HepG2 (cell line): ENCODE data around the gene AGO4. TPM values are rescaled to one million over a fixed set of nuclear protein-coding genes. Genes with fewer than 3 reads are reported as not detected.

Experiments used
- BHLHE40 ChIP-seq: IDR thresholded peaks from 2 replicates; pipeline ENCODE4 v1.6.1; 2011; ENCODE audit warnings: low read length, improper control_type of control experiment
- CHCHD3 ChIP-seq: sonication (generic); formaldehyde crosslinking; IDR thresholded peaks from 2 replicates; pipeline ENCODE4 v1.8.0; 2022; ENCODE audit warnings: mild to moderate bottlenecking, missing genetic modification reagents, moderate library complexity
- FOXJ3 ChIP-seq: sonication (generic); formaldehyde crosslinking; IDR thresholded peaks from 2 replicates; pipeline ENCODE4 v1.4.0; 2020; ENCODE audit warnings: missing genetic modification reagents, mild to moderate bottlenecking, borderline replicate concordance
- HDAC6 ChIP-seq: fragments of 200-600 bp; sonication (generic); IDR thresholded peaks from 2 replicates; pipeline ENCODE4 v1.7.0; 2017; ENCODE audit warnings: mild to moderate bottlenecking, antibody characterized with exemption, low read length, low read depth
- MXI1 ChIP-seq: IDR thresholded peaks from 3 replicates; pipeline ENCODE4 v1.6.1; 2012; ENCODE audit warnings: low read depth, low read length, inconsistent platforms, borderline replicate concordance
- MYC ChIP-seq: sonication (generic); formaldehyde crosslinking; IDR thresholded peaks from 2 replicates; pipeline ENCODE4 v1.9.0; 2021; ENCODE audit warnings: missing genetic modification reagents, borderline replicate concordance
- NBN ChIP-seq: fragments of 450-650 bp; conservative IDR thresholded peaks from 2 replicates; pipeline ENCODE4 v1.6.1; 2017
- NCOA5 ChIP-seq: sonication (generic); formaldehyde crosslinking; IDR thresholded peaks from 2 replicates; pipeline ENCODE4 v1.4.0; 2020; ENCODE audit warnings: missing genetic modification reagents
- NFE2L2 ChIP-seq: fragments of 150-350 bp; IDR thresholded peaks from 2 replicates; pipeline ENCODE4 v1.6.1; 2014; ENCODE audit warnings: low read length
- SMAD1 ChIP-seq: sonication (generic); formaldehyde crosslinking; IDR thresholded peaks from 2 replicates; pipeline ENCODE4 v1.4.0; 2020; ENCODE audit warnings: missing genetic modification reagents, low read depth, mild to moderate bottlenecking, borderline replicate concordance
- SP2 ChIP-seq: sonication (generic); formaldehyde crosslinking; IDR thresholded peaks from 2 replicates; pipeline ENCODE4 v1.5.1; 2020; ENCODE audit warnings: mild to moderate bottlenecking, missing genetic modification reagents
- ZFAT ChIP-seq: sonication (generic); formaldehyde crosslinking; conservative IDR thresholded peaks from 2 replicates; pipeline ENCODE4 v1.8.1; 2023; ENCODE audit warnings: missing genetic modification reagents, inconsistent platforms
- ZNF326 ChIP-seq: sonication (generic); formaldehyde crosslinking; IDR thresholded peaks from 2 replicates; pipeline ENCODE4 v1.4.0; 2020; ENCODE audit warnings: missing genetic modification reagents, borderline replicate concordance
- ZNF329 ChIP-seq: sonication (generic); formaldehyde crosslinking; IDR thresholded peaks from 2 replicates; pipeline ENCODE4 v1.9.0; 2021; ENCODE audit warnings: low read depth, mild to moderate bottlenecking, missing genetic modification reagents
- ZNF549 ChIP-seq: sonication (generic); formaldehyde crosslinking; IDR thresholded peaks from 2 replicates; pipeline ENCODE4 v1.5.0; 2020; ENCODE audit warnings: missing genetic modification reagents
- ZNF598 ChIP-seq: sonication (generic); formaldehyde crosslinking; IDR thresholded peaks from 2 replicates; pipeline ENCODE4 v1.5.1; 2020; ENCODE audit warnings: mild to moderate bottlenecking, missing genetic modification reagents, borderline replicate concordance
- ZNF607 ChIP-seq: sonication (generic); formaldehyde crosslinking; IDR thresholded peaks from 2 replicates; pipeline ENCODE4 v1.5.1; 2020; ENCODE audit warnings: missing genetic modification reagents, mild to moderate bottlenecking, borderline replicate concordance
- ZNF616 ChIP-seq: sonication (generic); formaldehyde crosslinking; IDR thresholded peaks from 2 replicates; pipeline ENCODE4 v1.5.0; 2020; ENCODE audit warnings: low read depth, mild to moderate bottlenecking, missing genetic modification reagents
- ZNF619 ChIP-seq: sonication (generic); formaldehyde crosslinking; IDR thresholded peaks from 2 replicates; pipeline ENCODE4 v1.4.0; 2020; ENCODE audit warnings: mild to moderate bottlenecking, missing genetic modification reagents
- polyA plus RNA-seq, 8 experiments: library from polyadenylated mRNA; depleted of rRNA in 3 of 8; stranded (reverse) in 7 of 8; unstranded in 1 of 8; fragments of >200 nt; fragmentation: Illumina TruSeq in 4 of 8; extraction: Trizol in 4 of 8; gene quantifications; 2 replicates each; pipeline versions ENCODE4 v1.2.1 to v1.2.3, GENCODE V29; 2011 to 2016; ENCODE audit warnings: low read depth in 4 of 8, missing spikeins in 1 of 8, mixed read lengths in 1 of 8; ENCODE audit not compliant: insufficient read depth in 1 of 8
- total RNA-seq, 5 experiments: library from RNA; depleted of rRNA; stranded (reverse); fragments of >200 nt; fragmentation: Illumina TruSeq; extraction: Trizol; gene quantifications; 2 replicates each; pipeline ENCODE4 v1.2.3, GENCODE V29; 2016; ENCODE audit warnings: low read depth in 1 of 5
- TF ChIP-seq, protein P1 (sequence below): sonication (generic); formaldehyde crosslinking; IDR thresholded peaks from 2 replicates; pipeline ENCODE4 v1.8.0; 2022; ENCODE audit warnings: mild to moderate bottlenecking, missing genetic modification reagents; ENCODE audit not compliant: insufficient replicate concordance
- TF ChIP-seq, protein P2 (sequence below): sonication (generic); formaldehyde crosslinking; IDR thresholded peaks from 2 replicates; pipeline ENCODE4 v1.8.1; 2022; ENCODE audit warnings: mild to moderate bottlenecking, missing genetic modification reagents
- TF ChIP-seq, protein P3 (sequence below): sonication (generic); formaldehyde crosslinking; IDR thresholded peaks from 2 replicates; pipeline ENCODE4 v1.4.0; 2020; ENCODE audit warnings: low read depth, missing genetic modification reagents
- TF ChIP-seq, protein P4 (sequence below): sonication (generic); formaldehyde crosslinking; IDR thresholded peaks from 2 replicates; pipeline ENCODE4 v1.8.0; 2022; ENCODE audit warnings: mild to moderate bottlenecking, missing genetic modification reagents

Gene AGO4
- total and polyA plus RNA-seq, 2 of the 13 experiments (the other 11 are each of a cell fraction or from before 2014, with no cell fraction given) = 6.0 to 13.8 TPM

DNA sequence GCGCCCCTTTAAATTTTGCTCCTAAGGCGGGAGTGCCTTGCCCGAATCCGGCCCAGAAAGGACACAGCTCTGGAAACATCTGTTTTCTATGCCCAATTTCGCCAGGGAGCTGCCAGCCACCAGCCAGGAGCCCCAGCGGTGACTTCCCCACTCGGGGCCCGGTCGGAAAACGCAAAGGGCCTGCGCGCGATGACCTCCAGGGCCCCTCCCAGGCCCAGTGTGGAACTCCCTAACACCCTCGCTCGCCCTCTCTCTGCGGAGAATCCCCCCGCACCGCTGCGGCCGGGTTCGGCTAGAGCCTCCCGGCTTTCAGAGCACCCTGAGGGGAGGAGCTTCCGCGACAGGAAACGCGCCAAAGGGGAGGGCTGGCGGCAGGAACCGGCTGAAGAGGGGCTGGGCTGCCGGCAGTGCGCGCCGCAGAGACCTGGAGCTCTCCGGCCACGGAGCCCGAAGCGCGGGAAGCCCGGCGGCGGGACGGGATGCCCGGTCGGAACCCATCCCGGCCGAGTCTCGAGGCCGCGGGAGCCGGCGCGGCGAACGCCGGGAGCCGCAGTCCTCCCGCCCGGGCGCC, 38.5 kb upstream of the AGO4 start (continued):
- TF ChIP-seq ZNF616 (CRISPR knock-in tag) (no peak), CHCHD3 (no peak), NFE2L2 (no peak), ZFAT (CRISPR knock-in tag) (no peak), SP2 (CRISPR knock-in tag) (no peak), ZNF329 (CRISPR knock-in tag) (0 out of 2 replicates have a peak, but pooled peaks have one; percentile 14), BHLHE40 (no peak), MYC (peak; percentile 7; the same call in 1 of the 2 replicates), NCOA5 (CRISPR knock-in tag) (peak; percentile 27; the same call in 1 of the 2 replicates), SMAD1 (no peak), MXI1 (peak; percentile 49; the same call in 2 of the 3 replicates), ZNF326 (CRISPR knock-in tag) (no peak), ZNF549 (CRISPR knock-in tag) (no peak), NBN (no peak), ZNF607 (CRISPR knock-in tag) (0 out of 2 replicates have a peak, but pooled peaks have one; percentile 34), FOXJ3 (peak; percentile 31; the same call in 1 of the 2 replicates), ZNF598 (no peak), HDAC6 (no peak), ZNF619 (CRISPR knock-in tag) (0 out of 2 replicates have a peak, but pooled peaks have one; percentile 32)
- TF ChIP-seq, protein P1, sequence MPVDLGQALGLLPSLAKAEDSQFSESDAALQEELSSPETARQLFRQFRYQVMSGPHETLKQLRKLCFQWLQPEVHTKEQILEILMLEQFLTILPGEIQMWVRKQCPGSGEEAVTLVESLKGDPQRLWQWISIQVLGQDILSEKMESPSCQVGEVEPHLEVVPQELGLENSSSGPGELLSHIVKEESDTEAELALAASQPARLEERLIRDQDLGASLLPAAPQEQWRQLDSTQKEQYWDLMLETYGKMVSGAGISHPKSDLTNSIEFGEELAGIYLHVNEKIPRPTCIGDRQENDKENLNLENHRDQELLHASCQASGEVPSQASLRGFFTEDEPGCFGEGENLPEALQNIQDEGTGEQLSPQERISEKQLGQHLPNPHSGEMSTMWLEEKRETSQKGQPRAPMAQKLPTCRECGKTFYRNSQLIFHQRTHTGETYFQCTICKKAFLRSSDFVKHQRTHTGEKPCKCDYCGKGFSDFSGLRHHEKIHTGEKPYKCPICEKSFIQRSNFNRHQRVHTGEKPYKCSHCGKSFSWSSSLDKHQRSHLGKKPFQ (CRISPR knock-in tag) = peak; percentile 29
- TF ChIP-seq, protein P2, sequence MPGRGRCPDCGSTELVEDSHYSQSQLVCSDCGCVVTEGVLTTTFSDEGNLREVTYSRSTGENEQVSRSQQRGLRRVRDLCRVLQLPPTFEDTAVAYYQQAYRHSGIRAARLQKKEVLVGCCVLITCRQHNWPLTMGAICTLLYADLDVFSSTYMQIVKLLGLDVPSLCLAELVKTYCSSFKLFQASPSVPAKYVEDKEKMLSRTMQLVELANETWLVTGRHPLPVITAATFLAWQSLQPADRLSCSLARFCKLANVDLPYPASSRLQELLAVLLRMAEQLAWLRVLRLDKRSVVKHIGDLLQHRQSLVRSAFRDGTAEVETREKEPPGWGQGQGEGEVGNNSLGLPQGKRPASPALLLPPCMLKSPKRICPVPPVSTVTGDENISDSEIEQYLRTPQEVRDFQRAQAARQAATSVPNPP (CRISPR knock-in tag) = no peak
- TF ChIP-seq, protein P3, sequence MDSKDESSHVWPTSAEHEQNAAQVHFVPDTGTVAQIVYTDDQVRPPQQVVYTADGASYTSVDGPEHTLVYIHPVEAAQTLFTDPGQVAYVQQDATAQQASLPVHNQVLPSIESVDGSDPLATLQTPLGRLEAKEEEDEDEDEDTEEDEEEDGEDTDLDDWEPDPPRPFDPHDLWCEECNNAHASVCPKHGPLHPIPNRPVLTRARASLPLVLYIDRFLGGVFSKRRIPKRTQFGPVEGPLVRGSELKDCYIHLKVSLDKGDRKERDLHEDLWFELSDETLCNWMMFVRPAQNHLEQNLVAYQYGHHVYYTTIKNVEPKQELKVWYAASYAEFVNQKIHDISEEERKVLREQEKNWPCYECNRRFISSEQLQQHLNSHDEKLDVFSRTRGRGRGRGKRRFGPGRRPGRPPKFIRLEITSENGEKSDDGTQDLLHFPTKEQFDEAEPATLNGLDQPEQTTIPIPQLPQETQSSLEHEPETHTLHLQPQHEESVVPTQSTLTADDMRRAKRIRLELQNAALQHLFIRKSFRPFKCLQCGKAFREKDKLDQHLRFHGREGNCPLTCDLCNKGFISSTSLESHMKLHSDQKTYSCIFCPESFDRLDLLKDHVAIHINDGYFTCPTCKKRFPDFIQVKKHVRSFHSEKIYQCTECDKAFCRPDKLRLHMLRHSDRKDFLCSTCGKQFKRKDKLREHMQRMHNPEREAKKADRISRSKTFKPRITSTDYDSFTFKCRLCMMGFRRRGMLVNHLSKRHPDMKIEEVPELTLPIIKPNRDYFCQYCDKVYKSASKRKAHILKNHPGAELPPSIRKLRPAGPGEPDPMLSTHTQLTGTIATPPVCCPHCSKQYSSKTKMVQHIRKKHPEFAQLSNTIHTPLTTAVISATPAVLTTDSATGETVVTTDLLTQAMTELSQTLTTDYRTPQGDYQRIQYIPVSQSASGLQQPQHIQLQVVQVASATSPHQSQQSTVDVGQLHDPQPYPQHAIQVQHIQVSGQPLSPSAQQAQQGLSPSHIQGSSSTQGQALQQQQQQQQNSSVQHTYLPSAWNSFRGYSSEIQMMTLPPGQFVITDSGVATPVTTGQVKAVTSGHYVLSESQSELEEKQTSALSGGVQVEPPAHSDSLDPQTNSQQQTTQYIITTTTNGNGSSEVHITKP (CRISPR knock-in tag) = 0 out of 2 replicates have a peak, but pooled peaks have one; percentile 9
- TF ChIP-seq, protein P4, sequence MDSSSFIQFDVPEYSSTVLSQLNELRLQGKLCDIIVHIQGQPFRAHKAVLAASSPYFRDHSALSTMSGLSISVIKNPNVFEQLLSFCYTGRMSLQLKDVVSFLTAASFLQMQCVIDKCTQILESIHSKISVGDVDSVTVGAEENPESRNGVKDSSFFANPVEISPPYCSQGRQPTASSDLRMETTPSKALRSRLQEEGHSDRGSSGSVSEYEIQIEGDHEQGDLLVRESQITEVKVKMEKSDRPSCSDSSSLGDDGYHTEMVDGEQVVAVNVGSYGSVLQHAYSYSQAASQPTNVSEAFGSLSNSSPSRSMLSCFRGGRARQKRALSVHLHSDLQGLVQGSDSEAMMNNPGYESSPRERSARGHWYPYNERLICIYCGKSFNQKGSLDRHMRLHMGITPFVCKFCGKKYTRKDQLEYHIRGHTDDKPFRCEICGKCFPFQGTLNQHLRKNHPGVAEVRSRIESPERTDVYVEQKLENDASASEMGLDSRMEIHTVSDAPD (CRISPR knock-in tag) = no peak; the same call in 1 of the 2 replicates
